NCI-H1417 (cell line): ENCODE measurements around the gene NXPH4.
A peak's percentile ranks its signal among the peaks of the same experiment; 100 is the strongest.

Source experiments
- DNase-seq, 3 experiments: peaks; one replicate each; lab custom pipeline; 2025; lab: John Stamatoyannopoulos, UW

Gene NXPH4

DNA sequence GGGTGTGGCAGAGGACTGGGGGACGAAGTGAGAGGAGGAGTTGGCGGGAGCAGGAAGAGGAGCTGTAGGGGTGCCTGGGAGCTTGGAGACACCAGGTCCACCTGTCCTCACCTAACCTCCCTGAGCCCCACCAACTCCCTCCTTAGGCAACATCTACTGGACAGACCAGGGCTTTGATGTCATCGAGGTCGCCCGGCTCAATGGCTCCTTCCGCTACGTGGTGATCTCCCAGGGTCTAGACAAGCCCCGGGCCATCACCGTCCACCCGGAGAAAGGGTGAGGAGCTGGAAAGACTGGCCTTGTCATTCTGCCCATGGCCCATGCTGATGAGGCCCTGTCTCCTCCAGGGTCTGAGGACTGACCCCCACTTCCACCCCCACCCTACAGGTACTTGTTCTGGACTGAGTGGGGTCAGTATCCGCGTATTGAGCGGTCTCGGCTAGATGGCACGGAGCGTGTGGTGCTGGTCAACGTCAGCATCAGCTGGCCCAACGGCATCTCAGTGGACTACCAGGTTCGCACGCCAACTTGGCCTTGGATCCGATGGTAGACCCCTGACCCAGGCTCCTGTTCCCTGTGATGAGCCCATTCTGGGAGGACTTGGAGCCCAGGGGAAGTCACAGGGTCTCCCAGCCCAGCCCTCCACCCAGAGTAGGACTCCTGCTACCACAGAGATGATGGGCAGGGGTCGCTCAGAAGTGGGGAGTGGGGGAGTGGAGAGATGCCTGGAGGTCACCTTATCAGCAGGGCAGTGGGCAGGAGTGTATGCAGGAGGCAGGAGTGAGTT lies 32.5 kb upstream of the NXPH4 start:
- no peak for DNase-seq

DNA sequence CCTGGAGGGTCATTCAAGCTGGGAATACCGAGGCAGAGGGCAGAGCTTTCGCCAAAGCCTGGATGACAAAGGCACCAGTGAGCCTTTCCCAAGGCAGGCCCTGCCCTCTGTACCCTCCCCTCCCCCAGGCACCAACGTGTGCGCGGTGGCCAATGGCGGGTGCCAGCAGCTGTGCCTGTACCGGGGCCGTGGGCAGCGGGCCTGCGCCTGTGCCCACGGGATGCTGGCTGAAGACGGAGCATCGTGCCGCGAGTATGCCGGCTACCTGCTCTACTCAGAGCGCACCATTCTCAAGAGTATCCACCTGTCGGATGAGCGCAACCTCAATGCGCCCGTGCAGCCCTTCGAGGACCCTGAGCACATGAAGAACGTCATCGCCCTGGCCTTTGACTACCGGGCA lies 31.2 kb upstream of the NXPH4 start:
- DNase-seq: no peak

DNA sequence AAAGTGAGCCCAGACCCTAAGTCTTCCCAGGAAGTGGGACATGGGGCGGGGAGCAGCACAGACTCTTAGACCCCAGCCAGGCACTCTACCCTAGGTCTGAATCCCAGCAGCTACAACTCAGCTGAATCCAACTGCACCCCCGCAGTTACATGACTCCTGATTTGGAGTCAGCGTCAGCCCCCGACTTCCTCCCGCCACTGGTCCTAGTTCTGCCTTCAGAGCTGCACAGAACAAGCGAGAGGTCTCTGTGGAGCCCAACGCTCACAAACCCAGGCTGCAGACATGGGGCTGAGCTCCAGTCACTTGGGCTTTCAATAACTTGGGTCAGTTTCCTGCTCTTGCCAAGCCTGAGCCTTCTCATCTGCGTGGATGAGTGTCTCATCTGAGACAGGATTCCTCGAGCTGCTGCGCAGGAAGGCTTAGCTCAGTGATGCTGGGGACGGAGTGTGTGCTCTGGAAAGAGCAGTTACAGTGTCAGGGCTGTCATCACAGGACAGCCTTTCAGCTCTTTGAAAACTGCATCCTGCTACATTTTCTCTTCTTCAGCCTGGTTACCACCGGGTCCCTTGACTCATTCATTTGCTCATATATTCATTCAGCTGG lies 30.6 kb upstream of the NXPH4 start:
- no peak for DNase-seq

DNA sequence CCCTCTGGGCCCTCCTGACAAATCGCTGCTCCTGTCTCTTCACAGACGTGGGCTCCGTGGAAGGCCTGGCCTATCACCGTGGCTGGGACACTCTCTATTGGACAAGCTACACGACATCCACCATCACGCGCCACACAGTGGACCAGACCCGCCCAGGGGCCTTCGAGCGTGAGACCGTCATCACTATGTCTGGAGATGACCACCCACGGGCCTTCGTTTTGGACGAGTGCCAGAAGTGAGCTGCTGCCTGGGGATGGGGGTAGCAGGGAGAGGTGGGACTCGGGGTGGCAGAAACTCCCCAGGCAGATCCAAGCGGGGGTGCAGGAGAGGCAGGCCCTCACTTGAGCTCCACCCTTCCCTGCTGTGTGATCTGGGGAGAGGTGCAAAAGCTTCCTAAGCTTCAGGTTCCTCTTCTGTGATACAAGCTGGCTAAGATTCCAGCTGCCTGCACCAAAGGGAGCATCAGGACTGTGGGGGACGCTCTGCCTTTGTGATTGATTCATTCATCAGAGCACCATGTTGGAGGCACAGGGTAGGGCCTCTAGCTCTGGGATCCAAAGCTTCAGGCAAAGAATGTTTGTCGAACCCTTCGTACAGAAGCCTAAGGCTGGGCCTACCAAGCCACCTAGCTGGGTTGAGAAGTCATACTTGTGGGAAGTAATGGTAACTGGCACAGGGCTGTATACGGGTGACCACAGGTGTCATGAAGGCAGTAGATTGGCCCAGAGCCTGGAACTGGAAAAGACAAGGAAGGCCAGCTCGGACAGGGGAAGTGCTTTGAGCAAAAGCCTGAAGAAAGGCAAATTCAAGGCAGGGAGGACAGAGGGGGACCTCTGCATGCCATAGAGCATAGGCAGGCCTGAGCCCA lies 29.1 kb upstream of the NXPH4 start:
- no peak for DNase-seq

DNA sequence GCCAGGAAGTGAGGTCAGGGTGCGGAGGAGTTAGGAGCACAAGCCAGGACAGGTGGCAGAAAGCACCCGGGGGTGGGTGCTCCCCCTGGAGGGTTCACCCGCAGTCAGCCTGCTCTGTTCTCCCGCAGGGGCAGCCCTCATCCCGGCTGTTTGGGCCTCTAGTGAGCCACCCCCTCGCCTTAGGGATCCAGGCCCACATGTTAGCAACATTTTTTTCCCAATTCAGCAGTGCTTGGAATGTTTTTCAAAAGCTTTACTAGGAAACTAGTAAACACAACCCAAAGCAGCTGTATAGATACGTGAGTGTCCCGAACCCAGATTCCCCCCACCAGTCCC lies 28.5 kb upstream of the NXPH4 start:
- no peak for DNase-seq

DNA sequence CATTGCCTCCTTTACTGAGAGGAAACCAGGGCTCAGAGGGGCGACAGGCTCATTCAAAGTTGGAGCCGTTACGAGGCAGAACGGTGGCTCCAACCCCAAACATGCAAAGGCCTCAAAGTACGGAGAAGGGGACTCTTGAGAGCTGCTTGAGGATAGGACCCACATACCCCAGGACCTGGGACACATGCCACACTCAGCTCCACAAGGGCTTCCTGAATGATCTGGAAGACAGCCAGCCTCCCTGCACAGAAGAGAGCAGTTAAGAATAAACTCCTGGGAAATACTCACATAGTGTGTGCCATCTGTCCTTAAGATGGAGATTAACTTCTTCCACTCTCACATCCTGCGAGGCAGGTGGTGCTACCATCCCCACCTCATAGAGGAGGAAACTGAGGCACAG lies 26.6 kb upstream of the NXPH4 start:
- DNase-seq: no peak

DNA sequence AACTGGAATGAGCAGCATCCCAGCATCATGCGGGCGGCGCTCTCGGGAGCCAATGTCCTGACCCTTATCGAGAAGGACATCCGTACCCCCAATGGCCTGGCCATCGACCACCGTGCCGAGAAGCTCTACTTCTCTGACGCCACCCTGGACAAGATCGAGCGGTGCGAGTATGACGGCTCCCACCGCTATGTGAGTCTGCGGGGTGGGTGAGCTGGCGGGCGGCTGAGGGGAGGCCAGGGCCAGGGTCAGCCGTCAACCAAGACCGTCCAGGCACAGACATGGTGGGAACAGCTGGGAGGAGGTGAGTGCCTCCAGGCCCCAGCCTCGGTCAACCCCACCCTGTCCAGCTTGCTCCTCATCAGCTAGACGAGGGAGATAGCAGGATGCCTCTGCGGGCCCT lies 25.8 kb upstream of the NXPH4 start:
- no peak for DNase-seq

DNA sequence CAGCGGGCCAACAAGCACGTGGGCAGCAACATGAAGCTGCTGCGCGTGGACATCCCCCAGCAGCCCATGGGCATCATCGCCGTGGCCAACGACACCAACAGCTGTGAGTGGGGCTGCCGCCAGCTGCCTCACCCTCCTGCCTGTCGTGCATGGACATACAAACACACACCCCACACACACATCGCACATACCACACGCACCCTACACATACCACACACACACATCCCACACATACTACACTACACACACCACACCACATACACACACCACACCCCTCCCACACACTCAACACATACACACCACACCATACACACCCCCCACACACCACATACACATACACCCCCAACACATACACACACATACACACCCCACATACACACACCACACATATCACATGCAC lies 25.2 kb upstream of the NXPH4 start:
- DNase-seq: no peak

DNA sequence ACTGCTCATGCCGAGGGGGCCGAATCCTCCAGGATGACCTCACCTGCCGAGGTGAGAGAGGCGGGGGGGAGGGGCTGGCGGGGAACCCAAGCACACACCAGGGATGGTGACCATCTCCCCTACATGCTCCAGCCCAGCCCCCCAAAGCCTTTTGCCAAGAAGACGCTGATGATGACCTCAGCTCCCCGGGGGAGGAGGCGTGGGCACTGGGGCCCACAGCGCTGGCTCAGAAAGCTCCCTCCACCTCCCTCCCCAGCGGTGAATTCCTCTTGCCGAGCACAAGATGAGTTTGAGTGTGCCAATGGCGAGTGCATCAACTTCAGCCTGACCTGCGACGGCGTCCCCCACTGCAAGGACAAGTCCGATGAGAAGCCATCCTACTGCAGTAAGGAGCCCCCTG lies 23.7 kb upstream of the NXPH4 start:
- no peak for DNase-seq

DNA sequence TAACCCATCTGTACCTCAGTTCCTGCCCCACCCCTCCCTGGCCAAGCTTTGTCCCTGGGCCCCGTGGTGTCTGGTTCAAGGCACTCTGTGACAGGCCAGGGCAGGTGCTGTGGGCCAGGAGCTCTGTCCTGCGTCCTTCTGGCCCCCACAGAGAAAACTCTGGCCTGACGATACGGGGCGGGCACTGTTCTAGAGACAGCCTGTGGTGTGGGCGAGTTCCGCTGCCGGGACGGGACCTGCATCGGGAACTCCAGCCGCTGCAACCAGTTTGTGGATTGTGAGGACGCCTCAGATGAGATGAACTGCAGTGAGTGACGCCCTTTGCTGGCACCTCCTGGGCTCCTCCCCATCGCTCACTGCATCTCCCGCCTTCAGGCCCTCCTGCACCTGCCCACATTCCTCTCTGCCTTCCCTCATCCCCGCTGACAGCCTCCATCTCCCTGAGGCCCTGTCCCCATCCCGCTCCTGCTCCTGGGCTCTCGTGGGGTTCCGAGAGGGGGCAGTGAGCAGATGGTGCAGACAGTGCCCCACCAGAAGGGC lies 22.8 kb upstream of the NXPH4 start:
- peak in 2 of 3 experiments; percentile 21 for DNase-seq

DNA sequence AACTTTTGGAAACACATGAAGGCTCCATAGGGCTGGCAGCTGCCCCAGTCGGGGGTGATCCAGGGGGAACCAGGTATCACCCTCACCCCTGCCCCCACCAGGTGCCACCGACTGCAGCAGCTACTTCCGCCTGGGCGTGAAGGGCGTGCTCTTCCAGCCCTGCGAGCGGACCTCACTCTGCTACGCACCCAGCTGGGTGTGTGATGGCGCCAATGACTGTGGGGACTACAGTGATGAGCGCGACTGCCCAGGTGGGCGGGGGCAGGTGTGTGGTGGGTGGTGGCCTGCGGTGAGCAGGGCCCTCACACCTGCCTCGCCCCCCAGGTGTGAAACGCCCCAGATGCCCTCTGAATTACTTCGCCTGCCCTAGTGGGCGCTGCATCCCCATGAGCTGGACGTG lies 22.3 kb upstream of the NXPH4 start:
- DNase-seq: peak in 1 of 3 experiments; percentile 19

DNA sequence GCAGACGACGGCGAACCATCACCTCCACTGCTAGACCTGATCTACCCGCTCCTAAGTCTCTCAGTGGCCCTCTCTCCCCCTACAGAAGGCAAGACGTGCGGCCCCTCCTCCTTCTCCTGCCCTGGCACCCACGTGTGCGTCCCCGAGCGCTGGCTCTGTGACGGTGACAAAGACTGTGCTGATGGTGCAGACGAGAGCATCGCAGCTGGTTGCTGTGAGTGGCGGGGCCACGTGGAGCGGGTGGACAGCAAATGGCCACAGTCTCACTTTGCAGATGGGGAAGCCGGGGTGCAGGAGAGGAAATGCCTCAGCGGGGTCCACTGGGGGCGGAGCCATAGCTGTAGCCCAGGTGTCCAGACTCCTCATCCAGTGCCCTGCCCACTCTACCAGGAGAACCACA lies 21.4 kb upstream of the NXPH4 start:
- DNase-seq: no peak

DNA sequence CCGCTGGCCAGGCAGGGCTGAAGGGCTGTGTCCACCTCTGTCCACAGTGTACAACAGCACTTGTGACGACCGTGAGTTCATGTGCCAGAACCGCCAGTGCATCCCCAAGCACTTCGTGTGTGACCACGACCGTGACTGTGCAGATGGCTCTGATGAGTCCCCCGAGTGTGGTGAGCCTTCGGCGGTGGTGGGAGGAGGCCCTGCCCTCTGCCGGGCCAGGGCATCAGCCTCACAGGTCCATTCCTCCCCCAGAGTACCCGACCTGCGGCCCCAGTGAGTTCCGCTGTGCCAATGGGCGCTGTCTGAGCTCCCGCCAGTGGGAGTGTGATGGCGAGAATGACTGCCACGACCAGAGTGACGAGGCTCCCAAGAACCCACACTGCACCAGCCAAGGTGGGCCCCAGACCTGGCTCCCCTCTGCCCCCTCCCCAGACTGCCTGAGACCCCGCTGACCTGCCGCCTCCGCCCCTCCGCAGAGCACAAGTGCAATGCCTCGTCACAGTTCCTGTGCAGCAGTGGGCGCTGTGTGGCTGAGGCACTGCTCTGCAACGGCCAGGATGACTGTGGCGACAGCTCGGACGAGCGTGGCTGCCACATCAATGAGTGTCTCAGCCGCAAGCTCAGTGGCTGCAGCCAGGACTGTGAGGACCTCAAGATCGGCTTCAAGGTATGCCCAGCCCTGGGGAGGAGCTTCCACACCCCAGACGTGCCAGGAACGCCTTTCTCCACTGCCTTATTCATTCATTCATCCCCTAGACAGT lies 20.8 kb upstream of the NXPH4 start:
- DNase-seq: peak in 1 of 3 experiments; percentile 28

DNA sequence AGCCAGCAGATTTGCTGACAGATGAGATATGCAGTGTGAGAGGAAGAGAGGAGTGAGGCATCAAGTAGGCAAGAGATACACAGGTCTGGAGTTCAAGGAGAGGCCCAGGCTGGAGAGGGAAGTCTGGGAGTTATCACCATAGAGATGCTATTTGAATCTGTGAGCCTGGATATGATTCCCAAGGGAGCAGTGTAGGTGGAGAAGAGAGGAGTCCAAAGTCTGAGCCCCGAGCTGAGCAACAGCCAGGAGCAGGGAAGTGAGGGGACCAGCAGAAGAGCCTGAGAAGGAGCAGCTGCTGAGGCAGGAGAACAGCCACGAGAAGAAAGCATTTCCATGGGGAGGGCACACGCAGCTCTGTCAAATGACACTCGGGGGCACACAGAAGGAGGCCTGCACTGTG lies 20.2 kb upstream of the NXPH4 start:
- DNase-seq: peak in 1 of 3 experiments; percentile 58

DNA sequence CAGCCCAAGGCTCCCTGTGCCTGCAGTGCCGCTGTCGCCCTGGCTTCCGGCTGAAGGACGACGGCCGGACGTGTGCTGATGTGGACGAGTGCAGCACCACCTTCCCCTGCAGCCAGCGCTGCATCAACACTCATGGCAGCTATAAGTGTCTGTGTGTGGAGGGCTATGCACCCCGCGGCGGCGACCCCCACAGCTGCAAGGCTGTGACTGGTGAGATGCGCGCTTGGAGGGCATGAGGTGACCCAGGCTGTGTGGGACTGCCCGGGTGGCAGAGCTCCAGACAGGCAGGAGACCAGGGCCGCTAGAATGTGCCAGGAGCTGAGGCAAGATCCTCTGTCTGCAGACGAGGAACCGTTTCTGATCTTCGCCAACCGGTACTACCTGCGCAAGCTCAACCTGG lies 19.6 kb upstream of the NXPH4 start:
- DNase-seq: no peak

DNA sequence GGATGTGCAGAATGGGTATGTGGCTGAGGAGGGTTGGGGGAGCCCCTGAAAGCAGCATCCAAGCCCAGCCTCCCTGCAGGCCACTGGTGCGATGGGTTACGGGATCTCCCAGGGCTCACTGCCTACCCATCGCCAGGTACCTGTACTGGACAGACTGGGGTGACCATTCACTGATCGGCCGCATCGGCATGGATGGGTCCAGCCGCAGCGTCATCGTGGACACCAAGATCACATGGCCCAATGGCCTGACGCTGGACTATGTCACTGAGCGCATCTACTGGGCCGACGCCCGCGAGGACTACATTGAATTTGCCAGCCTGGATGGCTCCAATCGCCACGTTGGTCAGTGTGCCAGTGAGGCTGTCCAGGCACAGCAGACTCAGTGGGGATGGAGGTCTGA lies 18.3 kb upstream of the NXPH4 start:
- DNase-seq: no peak

DNA sequence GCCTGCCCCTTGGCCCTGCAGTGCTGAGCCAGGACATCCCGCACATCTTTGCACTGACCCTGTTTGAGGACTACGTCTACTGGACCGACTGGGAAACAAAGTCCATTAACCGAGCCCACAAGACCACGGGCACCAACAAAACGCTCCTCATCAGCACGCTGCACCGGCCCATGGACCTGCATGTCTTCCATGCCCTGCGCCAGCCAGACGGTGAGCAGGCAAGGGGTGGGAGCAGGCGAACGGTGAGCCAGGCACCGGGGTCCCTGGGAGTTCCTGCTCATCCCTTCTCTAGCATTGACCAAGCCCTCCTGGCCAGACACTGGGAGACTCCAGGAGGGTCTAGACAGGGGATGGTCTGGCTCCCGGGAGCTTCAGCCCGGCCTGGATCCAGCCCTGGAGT lies 17.4 kb upstream of the NXPH4 start:
- DNase-seq: no peak

DNA sequence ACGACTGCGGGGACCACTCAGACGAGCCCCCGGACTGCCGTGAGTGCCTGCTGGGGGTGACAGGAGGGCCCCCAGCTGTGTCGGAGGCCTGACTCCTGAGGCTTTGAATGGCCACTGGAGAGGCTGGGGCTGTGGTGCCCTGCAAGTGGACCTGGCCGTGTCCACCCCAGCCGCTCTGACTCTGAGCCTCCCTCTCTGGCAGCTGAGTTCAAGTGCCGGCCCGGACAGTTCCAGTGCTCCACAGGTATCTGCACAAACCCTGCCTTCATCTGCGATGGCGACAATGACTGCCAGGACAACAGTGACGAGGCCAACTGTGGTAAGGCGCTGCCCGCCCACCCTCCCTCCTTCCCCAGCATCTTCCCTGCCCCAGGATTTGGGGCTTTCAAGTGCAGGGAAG lies 16.1 kb upstream of the NXPH4 start:
- no peak for DNase-seq

DNA sequence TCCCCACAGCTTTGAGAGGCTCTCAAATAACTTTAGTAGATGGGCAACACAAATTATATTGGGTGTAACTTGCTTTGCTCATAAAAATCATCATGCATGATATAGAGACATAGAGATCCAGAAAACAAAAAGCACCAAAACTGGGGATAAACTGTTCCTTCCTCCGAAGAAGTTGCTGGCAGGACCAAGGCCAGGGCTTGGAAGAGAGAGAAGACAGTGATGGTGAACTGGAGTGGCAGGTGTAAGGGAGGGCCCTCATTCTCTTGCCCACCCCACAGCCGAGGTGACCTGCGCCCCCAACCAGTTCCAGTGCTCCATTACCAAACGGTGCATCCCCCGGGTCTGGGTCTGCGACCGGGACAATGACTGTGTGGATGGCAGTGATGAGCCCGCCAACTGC lies 15.4 kb upstream of the NXPH4 start:
- no peak for DNase-seq

DNA sequence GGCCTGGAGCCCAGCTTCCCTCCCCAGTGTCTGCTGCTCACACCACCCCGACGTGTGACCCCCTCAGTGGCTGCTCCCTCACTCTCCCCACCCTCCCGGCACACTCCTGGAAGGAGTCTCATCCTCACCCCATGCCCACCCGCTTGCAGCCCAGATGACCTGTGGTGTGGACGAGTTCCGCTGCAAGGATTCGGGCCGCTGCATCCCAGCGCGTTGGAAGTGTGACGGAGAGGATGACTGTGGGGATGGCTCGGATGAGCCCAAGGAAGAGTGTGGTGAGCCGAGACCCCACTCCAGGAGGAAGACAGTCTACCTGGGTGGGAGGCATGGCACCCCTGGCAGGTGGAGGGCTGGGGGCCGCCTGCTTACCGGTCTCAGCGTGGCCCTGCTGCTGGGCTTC lies 15.0 kb upstream of the NXPH4 start:
- DNase-seq: no peak

DNA sequence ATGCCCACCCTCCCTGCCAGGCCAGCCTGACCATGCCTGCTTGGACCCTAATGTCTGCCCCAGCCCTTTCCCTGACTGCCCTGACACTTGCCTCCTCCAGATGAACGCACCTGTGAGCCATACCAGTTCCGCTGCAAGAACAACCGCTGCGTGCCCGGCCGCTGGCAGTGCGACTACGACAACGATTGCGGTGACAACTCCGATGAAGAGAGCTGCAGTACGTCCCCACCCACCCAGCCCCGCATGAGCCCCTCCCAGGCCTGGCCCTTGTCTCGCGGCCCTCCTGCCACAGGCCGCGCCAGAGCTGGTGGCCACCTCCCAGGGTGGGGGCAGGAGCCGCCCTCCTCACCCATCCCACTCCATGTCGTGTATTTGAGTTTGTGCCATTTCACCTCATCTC lies 14.3 kb upstream of the NXPH4 start:
- no peak for DNase-seq

DNA sequence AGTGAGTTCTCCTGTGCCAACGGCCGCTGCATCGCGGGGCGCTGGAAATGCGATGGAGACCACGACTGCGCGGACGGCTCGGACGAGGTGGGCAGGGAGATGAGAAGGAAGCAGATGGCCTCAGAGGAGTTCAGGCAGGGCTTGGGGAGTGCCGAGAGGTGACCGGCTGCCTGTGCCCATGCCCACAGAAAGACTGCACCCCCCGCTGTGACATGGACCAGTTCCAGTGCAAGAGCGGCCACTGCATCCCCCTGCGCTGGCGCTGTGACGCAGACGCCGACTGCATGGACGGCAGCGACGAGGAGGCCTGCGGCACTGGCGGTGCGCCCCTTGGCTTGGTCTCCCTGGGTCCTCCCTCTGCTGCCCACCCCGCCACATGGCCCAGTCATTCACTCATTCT lies 13.4 kb upstream of the NXPH4 start:
- DNase-seq: no peak
